K562 (cell line): Measurements from ENCODE around the gene VWA7. TPM values are rescaled to one million over a fixed set of nuclear protein-coding genes. Genes with fewer than 3 reads are reported as not detected.

Source experiments
- ARID1B ChIP-seq: fragments of 450-650 bp; IDR thresholded peaks from 2 replicates; pipeline ENCODE4 v1.6.1; 2016; ENCODE audit warnings: antibody characterized with exemption, mild to moderate bottlenecking, inconsistent platforms
- ARNT ChIP-seq, 2 experiments: fragments of 450-650 bp; IDR thresholded peaks; 2 replicates each; pipeline ENCODE4 v1.6.1; 2016; ENCODE audit warnings: mild to moderate bottlenecking in 1 of 2
- CGGBP1 ChIP-seq: fragments of 250-450 bp; sonication (Bioruptor Pico); IDR thresholded peaks from 2 replicates; pipeline ENCODE4 v1.9.0; 2021; ENCODE audit warnings: mild to moderate bottlenecking
- DEAF1 ChIP-seq: fragments of 450-650 bp; formaldehyde crosslinking; IDR thresholded peaks from 2 replicates; pipeline ENCODE4 v1.4.0; 2020; ENCODE audit warnings: mild to moderate bottlenecking, moderate library complexity
- E2F5 ChIP-seq: sonication (generic); formaldehyde crosslinking; IDR thresholded peaks from 2 replicates; pipeline ENCODE4 v1.8.0; 2022; ENCODE audit warnings: mild to moderate bottlenecking, missing genetic modification reagents
- GATAD2B ChIP-seq: fragments of 450-650 bp; IDR thresholded peaks from 2 replicates; pipeline ENCODE4 v1.6.1; 2017; ENCODE audit warnings: mild to moderate bottlenecking, borderline replicate concordance
- HBP1 ChIP-seq: fragments of 450-650 bp; formaldehyde crosslinking; IDR thresholded peaks from 2 replicates; pipeline ENCODE4 v1.4.0; 2022; ENCODE audit warnings: missing genetic modification characterization
- ID3 ChIP-seq, 2 experiments: fragments of 250-450 bp in 1 of 2; fragments of 450-650 bp in 1 of 2; sonication (Bioruptor Pico) in 1 of 2; IDR thresholded peaks; 2 replicates each; pipeline versions ENCODE4 v1.6.1 to v1.8.0; 2016 to 2021; ENCODE audit warnings: mild to moderate bottlenecking in 2 of 2, moderate library complexity in 2 of 2, missing compliant biosample characterization in 1 of 2, missing genetic modification characterization in 1 of 2
- KHSRP ChIP-seq: fragments of 450-650 bp; IDR thresholded peaks from 2 replicates; pipeline ENCODE4 v1.6.1; 2017
- KLF6 ChIP-seq: fragments of 250-450 bp; sonication (Bioruptor Pico); IDR thresholded peaks from 2 replicates; pipeline ENCODE4 v1.4.0; 2020; ENCODE audit warnings: mild to moderate bottlenecking, moderate library complexity, borderline replicate concordance
- NBN ChIP-seq: fragments of 450-650 bp; IDR thresholded peaks from 2 replicates; pipeline ENCODE4 v1.6.1; 2016; ENCODE audit warnings: low read depth, mild to moderate bottlenecking
- POLR2AphosphoS5 ChIP-seq: IDR thresholded peaks from 2 replicates; pipeline ENCODE4 v1.6.1; 2011; ENCODE audit warnings: mild to moderate bottlenecking, low read depth, low read length, moderate library complexity; ENCODE audit not compliant: control insufficient read depth, insufficient read depth
- RCOR1 ChIP-seq, 2 experiments: IDR thresholded peaks; 2 replicates each; pipeline ENCODE4 v1.6.1; 2012; ENCODE audit warnings: low read depth in 2 of 2, low read length in 2 of 2, borderline replicate concordance in 1 of 2, improper control_type of control experiment in 1 of 2
- SMARCA5 ChIP-seq: fragments of 450-650 bp; IDR thresholded peaks from 2 replicates; pipeline ENCODE4 v1.6.1; 2016
- SREBF2 ChIP-seq: sonication (generic); formaldehyde crosslinking; IDR thresholded peaks from 2 replicates; pipeline ENCODE4 v1.4.0; 2020; ENCODE audit warnings: mild to moderate bottlenecking, missing genetic modification reagents
- TOE1 ChIP-seq, 2 experiments: fragments of 450-650 bp in 1 of 2; sonication (generic) in 1 of 2; formaldehyde crosslinking in 1 of 2; IDR thresholded peaks; 2 replicates each; pipeline versions ENCODE4 v1.7.1 to v1.8.0; 2016 to 2022; ENCODE audit warnings: borderline replicate concordance in 2 of 2, mild to moderate bottlenecking in 2 of 2, antibody characterized with exemption in 1 of 2, inconsistent platforms in 1 of 2, low read depth in 1 of 2, missing genetic modification reagents in 1 of 2, moderate library complexity in 1 of 2
- UBTF ChIP-seq, 2 experiments: IDR thresholded peaks; 2 replicates each; pipeline ENCODE4 v1.6.1; 2012; ENCODE audit warnings: improper control_type of control experiment in 2 of 2, low read depth in 2 of 2, low read length in 2 of 2, borderline replicate concordance in 1 of 2
- ZBTB7A ChIP-seq: IDR thresholded peaks from 2 replicates; pipeline ENCODE4 v1.6.1; 2011; ENCODE audit warnings: low read depth, mild to moderate bottlenecking, low read length, moderate library complexity, borderline replicate concordance; ENCODE audit not compliant: control insufficient read depth
- ZSCAN29 ChIP-seq: fragments of 450-650 bp; IDR thresholded peaks from 2 replicates; pipeline ENCODE4 v1.6.1; 2017
- polyA plus RNA-seq, 8 experiments: library from polyadenylated mRNA; depleted of rRNA in 4 of 8; stranded (reverse) in 5 of 8; unstranded in 3 of 8; fragments of >200 nt; fragmentation: Nextera tagmentation in 2 of 8; fragmentation: Illumina TruSeq in 1 of 8; extraction: Ambion mirVana in 2 of 8; extraction: Trizol in 1 of 8; gene quantifications; 2 replicates each; pipeline versions ENCODE4 v1.2.1 to v1.2.3, GENCODE V29; 2011 to 2014; ENCODE audit warnings: inconsistent platforms in 1 of 8, missing spikeins in 1 of 8
- total RNA-seq, 7 experiments: library from RNA; depleted of rRNA in 6 of 7; stranded (reverse); fragments of >200 nt in 6 of 7; fragmentation: Illumina TruSeq in 2 of 7; extraction: Trizol in 2 of 7; gene quantifications; 2 replicates each; pipeline versions ENCODE4 v1.2.1 to v1.2.3, GENCODE V29; 2011 to 2021; ENCODE audit warnings: low replicate concordance in 1 of 7

VWA7 gene
- total and polyA plus RNA-seq, 9 of the 15 experiments (the other 6 are each of a cell fraction or from before 2014, with no cell fraction given), result 0.18 to 2.9 (median 0.95) TPM

GRCh38 chr6:31791324-31792089, 14.4 kb upstream of the VWA7 start (continued):
- TF ChIP-seq DEAF1 (CRISPR knock-in tag) (no peak), TOE1 (IDR thresholded peaks at IDR 0.05; ENCODE audit: borderline replicate concordance) (no peak), TOE1 (CRISPR knock-in tag; IDR thresholded peaks at IDR 0.05; ENCODE audit: borderline replicate concordance, low read depth) (no peak), NBN (0 out of 2 replicates have a peak, but pooled peaks have one; percentile 58), POLR2AphosphoS5 (no peak), GATAD2B (no peak), CGGBP1 (CRISPR knock-in tag) (no peak), RCOR1 (IDR thresholded peaks at IDR 0.05; ENCODE audit: borderline replicate concordance in 1 of 2, low read depth in 2 of 2, low read length in 2 of 2) (peak in 1 of 2 experiments; percentile 34; a peak in 1 of 4 replicates), ID3 (CRISPR knock-in tag; IDR thresholded peaks at IDR 0.05) (no peak), ID3 (tag; IDR thresholded peaks at IDR 0.05) (no peak), SREBF2 (CRISPR knock-in tag) (no peak), ZBTB7A (0 out of 2 replicates have a peak, but pooled peaks have one; percentile 50), E2F5 (CRISPR knock-in tag) (no peak), UBTF (IDR thresholded peaks at IDR 0.05; ENCODE audit: borderline replicate concordance in 1 of 2, low read depth in 2 of 2, low read length in 2 of 2) (no peak), KHSRP (no peak), ARID1B (peak; percentile 9; the same call in 1 of the 2 replicates), ARNT (IDR thresholded peaks at IDR 0.05) (peak in 1 of 2 experiments; percentile 50; a peak in 2 of 4 replicates), ZSCAN29 (no peak), KLF6 (CRISPR knock-in tag) (no peak), SMARCA5 (peak; percentile 69; the same call in 1 of the 2 replicates), HBP1 (CRISPR knock-in tag) (no peak)
